Epithelial cell of esophagus (primary cell): ENCODE results near the gene NPAT.
"Not testable (repeated sequence)": the region's sequence is repeated elsewhere in the genome, so short reads cannot be mapped to it uniquely, and the experiment has no call there.

Experiments used
- DNase-seq: peaks from one replicate; pipeline ENCODE4 v3.0.0; 2010; ENCODE audit warnings: low read depth
- H3K4me3 ChIP-seq: 2 replicates; pipeline ENCODE4 v1.5.1; 2011; ENCODE audit warnings: mild to moderate bottlenecking, low read length, control low read depth
- CTCF ChIP-seq: IDR thresholded peaks from 2 replicates; pipeline ENCODE4 v1.5.1; 2011; ENCODE audit warnings: low read depth, mild to moderate bottlenecking, low read length, control low read depth, inconsistent platforms; ENCODE audit not compliant: insufficient read depth; ENCODE audit errors: missing control alignments

Gene NPAT

GRCh38 chr11:108198833-108199232 is 23.6 kb downstream of the NPAT start:
- DNase-seq = peak; percentile 81
- TF ChIP-seq CTCF = no peak
- H3K4me3 ChIP-seq = no peak overlapping the region

GRCh38 chr11:108197351-108197750 is 25.1 kb downstream of the NPAT start:
- no peak overlapping the region for H3K4me3 ChIP-seq

DNA sequence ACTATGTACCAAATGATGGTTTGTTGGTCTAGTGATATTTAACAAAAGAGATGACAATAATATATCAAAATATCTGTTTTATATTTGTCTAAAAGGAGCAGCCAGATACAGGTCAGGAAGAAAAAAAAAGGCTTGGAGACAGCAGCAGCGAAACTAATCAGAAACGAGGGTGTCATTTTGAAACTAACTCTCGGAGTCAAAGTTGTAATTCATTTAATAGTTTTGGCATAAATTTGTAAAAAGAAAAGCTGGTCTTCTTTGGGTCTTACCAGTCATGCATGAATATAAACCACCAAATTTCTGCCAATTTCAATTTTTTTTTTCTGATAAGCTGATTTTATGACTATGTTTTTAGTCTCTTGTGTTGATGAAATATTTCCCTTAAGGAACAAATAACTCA is 25.5 kb downstream of the NPAT start:
- no peak for DNase-seq
- no peak overlapping the region for H3K4me3 ChIP-seq
- no peak for TF ChIP-seq CTCF

More at GRCh38 chr11:108197351-108197750, 25.1 kb downstream of the NPAT start:
- no peak for TF ChIP-seq CTCF
- DNase-seq = no peak

DNA sequence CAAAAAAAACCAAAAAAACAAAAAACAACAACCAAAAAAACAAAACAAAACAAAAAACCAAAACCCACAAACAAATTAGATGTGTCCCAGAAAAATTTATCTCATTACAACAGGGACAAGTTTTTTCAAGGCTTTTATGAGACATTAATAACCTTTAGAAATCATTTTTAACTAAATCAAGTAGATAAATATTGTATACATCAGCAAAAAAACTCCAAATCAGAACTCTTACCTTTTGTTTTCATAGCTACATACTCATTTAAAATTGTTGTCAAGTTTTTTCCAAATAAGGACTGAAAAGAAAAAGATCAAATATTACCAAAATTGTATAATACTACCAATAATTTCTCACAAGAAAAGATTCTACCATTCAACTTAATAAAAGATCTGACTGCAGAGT is 28.7 kb downstream of the NPAT start:
- DNase-seq = no peak
- H3K4me3 ChIP-seq = no peak overlapping the region
- TF ChIP-seq CTCF = no peak

DNA sequence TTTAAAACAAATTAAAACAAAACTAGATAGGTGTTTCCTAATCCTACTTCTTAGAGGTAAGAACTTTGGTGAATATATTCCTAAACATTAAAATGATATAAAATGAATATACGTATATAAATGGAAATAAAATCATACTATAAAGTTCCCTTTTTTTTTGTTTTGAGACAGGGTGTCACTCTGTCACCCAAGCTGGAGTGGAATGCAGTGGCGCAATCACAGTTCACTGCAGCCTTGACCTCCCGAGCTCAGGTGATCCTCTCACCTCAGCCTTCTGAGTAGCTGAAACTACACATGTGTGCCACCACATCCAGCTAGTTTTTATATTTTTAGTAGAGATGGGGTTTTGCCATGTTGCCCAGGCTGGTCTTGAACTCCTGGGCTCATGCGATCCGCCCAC is 44.9 kb downstream of the NPAT start:
- no peak overlapping the region for H3K4me3 ChIP-seq
- TF ChIP-seq CTCF = no peak
- no peak for DNase-seq

DNA sequence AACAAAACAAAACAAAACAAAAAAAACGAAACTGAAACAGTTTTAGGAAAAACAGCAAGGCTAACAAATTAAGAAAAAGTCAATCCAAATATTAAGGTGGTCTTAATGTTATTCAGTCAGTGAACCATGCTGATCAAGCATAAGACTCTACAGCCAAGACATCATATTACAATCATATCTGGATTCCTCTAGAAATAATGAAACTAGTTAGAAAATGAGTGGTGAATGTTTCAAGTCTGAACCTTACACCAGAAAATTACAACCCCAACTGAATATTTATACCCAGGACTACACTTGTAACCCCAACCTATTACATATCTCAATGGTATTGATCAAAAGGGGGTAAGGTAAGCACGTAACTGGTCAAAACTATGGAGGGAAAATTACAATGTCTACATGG is 52.3 kb downstream of the NPAT start:
- H3K4me3 ChIP-seq = no peak overlapping the region
- TF ChIP-seq CTCF = no peak
- no peak for DNase-seq

- no peak for TF ChIP-seq CTCF
- no peak for DNase-seq
- H3K4me3 ChIP-seq = no peak overlapping the region
Measured at GRCh38 chr11:108167624-108168023, 54.8 kb downstream of the NPAT start.

DNA sequence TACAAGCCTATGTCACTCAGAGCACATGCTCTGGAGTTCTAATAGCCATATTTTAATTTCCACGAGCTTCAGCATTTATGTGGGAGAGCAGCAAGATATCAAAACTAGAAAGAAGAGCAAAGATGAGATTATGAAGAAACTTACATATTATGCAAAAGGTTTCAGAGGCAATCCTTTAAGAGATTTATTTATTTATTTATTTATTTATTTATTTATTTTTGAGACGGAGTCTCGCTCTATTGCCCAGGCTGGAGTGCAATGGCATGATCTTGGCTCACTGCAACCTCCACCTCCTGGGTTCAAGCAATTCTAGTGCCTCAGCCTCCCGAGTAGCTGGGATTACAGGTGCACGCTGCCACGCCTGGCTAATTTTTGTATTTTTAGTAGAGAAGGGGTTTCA is 59.6 kb downstream of the NPAT start:
- not testable (repeated sequence) for DNase-seq, H3K4me3 ChIP-seq
